HEK293 (cell line): ENCODE results near the gene GRAMD1B.

Experiments
- CTCF ChIA-PET: fragments of 350-600 bp; formaldehyde crosslinking; extraction: SDS; loops from one replicate; lab custom pipeline; 2021; ENCODE audit warnings: antibody characterized with exemption; lab: Yijun Ruan, JAX
- POLR2A ChIA-PET: fragments of 300-600 bp; formaldehyde crosslinking; extraction: SDS; loops from one replicate; lab custom pipeline; 2020; ENCODE audit warnings: antibody characterized with exemption, inconsistent platforms; lab: Yijun Ruan, JAX
- H3K27ac ChIP-seq: fragments of 200-500 bp; sonication (Bioruptor generic); 2 replicates; pipeline ENCODE4 v1.5.1; 2014; ENCODE audit warnings: low read depth, low read length, control low read depth, inconsistent platforms; ENCODE audit errors: extremely low read depth
- H3K36me3 ChIP-seq, 2 experiments: fragments of 200-500 bp in 1 of 2; sonication (Bioruptor generic) in 1 of 2; 1 replicate in 1 of 2; 2 replicates in 1 of 2; pipeline ENCODE4 v1.5.1; 2014 to 2017; ENCODE audit warnings: inconsistent platforms in 2 of 2, low read length in 2 of 2; ENCODE audit not compliant: control insufficient read depth in 2 of 2, insufficient read depth in 1 of 2
- H3K4me1 ChIP-seq: fragments of 200-500 bp; sonication (Bioruptor generic); 2 replicates; pipeline ENCODE4 v1.5.1; 2014; ENCODE audit warnings: mild to moderate bottlenecking, low read length, inconsistent platforms; ENCODE audit not compliant: control insufficient read depth, insufficient read depth
- H3K4me3 ChIP-seq: 2 replicates; pipeline ENCODE4 v1.5.1; 2011; ENCODE audit warnings: low read depth, mild to moderate bottlenecking, control low read depth, low read length, moderate library complexity
- H3K9me3 ChIP-seq: fragments of 200-500 bp; sonication (Bioruptor generic); 2 replicates; pipeline ENCODE4 v1.5.1; 2014; ENCODE audit warnings: low read depth, low read length, inconsistent platforms; ENCODE audit not compliant: control insufficient read depth, insufficient read depth
- HOXC10 ChIP-seq: sonication (generic); formaldehyde crosslinking; IDR thresholded peaks from 2 replicates; pipeline ENCODE4 v1.8.1; 2023; ENCODE audit warnings: mild to moderate bottlenecking, missing genetic modification reagents
- HOXD13 ChIP-seq: sonication (generic); formaldehyde crosslinking; IDR thresholded peaks from 2 replicates; pipeline ENCODE4 v1.8.0; 2022; ENCODE audit warnings: missing genetic modification reagents, borderline replicate concordance
- RBAK ChIP-seq: fragments of 450-650 bp; formaldehyde crosslinking; IDR thresholded peaks from 2 replicates; pipeline ENCODE4 v1.5.1; 2016; ENCODE audit warnings: missing biosample characterization, missing genetic modification characterization
- SCRT1 ChIP-seq: fragments of 450-650 bp; formaldehyde crosslinking; IDR thresholded peaks from 2 replicates; pipeline ENCODE4 v1.5.1; 2016; ENCODE audit warnings: missing biosample characterization, missing genetic modification characterization, borderline replicate concordance
- SP3 ChIP-seq: fragments of 450-650 bp; formaldehyde crosslinking; IDR thresholded peaks from 2 replicates; pipeline ENCODE4 v1.5.1; 2016; ENCODE audit warnings: missing biosample characterization, missing genetic modification characterization
- ZBTB6 ChIP-seq: fragments of 450-650 bp; formaldehyde crosslinking; IDR thresholded peaks from 2 replicates; pipeline ENCODE4 v1.5.1; 2017; ENCODE audit warnings: missing biosample characterization, missing genetic modification characterization
- ZBTB7A ChIP-seq: fragments of 450-650 bp; formaldehyde crosslinking; IDR thresholded peaks from 2 replicates; pipeline ENCODE4 v1.5.1; 2016; ENCODE audit warnings: low read depth, missing biosample characterization, missing genetic modification characterization
- ZEB2 ChIP-seq: fragments of 450-650 bp; formaldehyde crosslinking; IDR thresholded peaks from 2 replicates; pipeline ENCODE4 v1.5.1; 2016; ENCODE audit warnings: missing biosample characterization, missing genetic modification characterization
- ZNF114 ChIP-seq: fragments of 450-650 bp; formaldehyde crosslinking; IDR thresholded peaks from 2 replicates; pipeline ENCODE4 v1.5.0; 2017; ENCODE audit warnings: missing biosample characterization, missing genetic modification characterization
- ZNF157 ChIP-seq: fragments of 450-650 bp; formaldehyde crosslinking; IDR thresholded peaks from 2 replicates; pipeline ENCODE4 v1.5.1; 2016; ENCODE audit warnings: missing biosample characterization, missing genetic modification characterization
- ZNF184 ChIP-seq: fragments of 450-650 bp; IDR thresholded peaks from 2 replicates; pipeline ENCODE4 v1.5.1; 2018; ENCODE audit warnings: missing biosample characterization, mild to moderate bottlenecking, missing genetic modification characterization
- ZNF214 ChIP-seq: fragments of 450-650 bp; formaldehyde crosslinking; IDR thresholded peaks from 2 replicates; pipeline ENCODE4 v1.5.1; 2017; ENCODE audit warnings: missing biosample characterization, mild to moderate bottlenecking, missing genetic modification characterization, borderline replicate concordance
- ZNF248 ChIP-seq: fragments of 450-650 bp; formaldehyde crosslinking; IDR thresholded peaks from 2 replicates; pipeline ENCODE4 v1.5.1; 2017; ENCODE audit warnings: missing biosample characterization, missing genetic modification characterization
- ZNF311 ChIP-seq: fragments of 450-650 bp; formaldehyde crosslinking; IDR thresholded peaks from 2 replicates; pipeline ENCODE4 v1.5.1; 2017; ENCODE audit warnings: missing biosample characterization, missing genetic modification characterization, borderline replicate concordance
- ZNF544 ChIP-seq: fragments of 450-650 bp; formaldehyde crosslinking; IDR thresholded peaks from 2 replicates; pipeline ENCODE4 v1.5.0; 2017; ENCODE audit warnings: missing biosample characterization, missing genetic modification characterization
- ZNF548 ChIP-seq: fragments of 450-650 bp; formaldehyde crosslinking; IDR thresholded peaks from 2 replicates; pipeline ENCODE4 v1.5.1; 2016; ENCODE audit warnings: missing biosample characterization, missing genetic modification characterization
- ZNF560 ChIP-seq: fragments of 450-650 bp; formaldehyde crosslinking; IDR thresholded peaks from 2 replicates; pipeline ENCODE4 v1.5.1; 2017; ENCODE audit warnings: missing biosample characterization, missing genetic modification characterization, borderline replicate concordance
- ZNF624 ChIP-seq: fragments of 450-650 bp; formaldehyde crosslinking; IDR thresholded peaks from 2 replicates; pipeline ENCODE4 v1.5.1; 2017; ENCODE audit warnings: missing biosample characterization, missing genetic modification characterization
- ZNF629 ChIP-seq: fragments of 450-650 bp; formaldehyde crosslinking; IDR thresholded peaks from 2 replicates; pipeline ENCODE4 v1.5.1; 2017; ENCODE audit warnings: missing biosample characterization, missing genetic modification characterization
- ZNF660 ChIP-seq: fragments of 450-650 bp; IDR thresholded peaks from 2 replicates; pipeline ENCODE4 v1.5.1; 2018; ENCODE audit warnings: missing biosample characterization, mild to moderate bottlenecking, missing genetic modification characterization
- ZNF677 ChIP-seq: fragments of 450-650 bp; IDR thresholded peaks from 2 replicates; pipeline ENCODE4 v1.5.0; 2018; ENCODE audit warnings: missing biosample characterization, mild to moderate bottlenecking, missing genetic modification characterization, moderate library complexity
- ZNF776 ChIP-seq: fragments of 450-650 bp; formaldehyde crosslinking; IDR thresholded peaks from 2 replicates; pipeline ENCODE4 v1.5.0; 2017; ENCODE audit warnings: missing biosample characterization, missing genetic modification characterization, borderline replicate concordance
- ZNF785 ChIP-seq: fragments of 450-650 bp; formaldehyde crosslinking; IDR thresholded peaks from 2 replicates; pipeline ENCODE4 v1.5.1; 2016; ENCODE audit warnings: missing biosample characterization, missing genetic modification characterization
- ZSCAN23 ChIP-seq: fragments of 450-650 bp; formaldehyde crosslinking; IDR thresholded peaks from 2 replicates; pipeline ENCODE4 v1.5.1; 2016; ENCODE audit warnings: missing biosample characterization, missing genetic modification characterization
- ZXDB ChIP-seq: fragments of 450-650 bp; formaldehyde crosslinking; IDR thresholded peaks from 2 replicates; pipeline ENCODE4 v1.5.1; 2016; ENCODE audit warnings: missing biosample characterization, missing genetic modification characterization
- TF ChIP-seq, protein P1 (sequence below): fragments of 450-650 bp; formaldehyde crosslinking; IDR thresholded peaks from 2 replicates; pipeline ENCODE4 v1.5.1; 2016; ENCODE audit warnings: missing biosample characterization, missing genetic modification characterization
- TF ChIP-seq, protein P2 (sequence below): fragments of 450-650 bp; formaldehyde crosslinking; IDR thresholded peaks from 2 replicates; pipeline ENCODE4 v1.5.1; 2016; ENCODE audit warnings: missing biosample characterization, missing genetic modification characterization

GRAMD1B gene

DNA sequence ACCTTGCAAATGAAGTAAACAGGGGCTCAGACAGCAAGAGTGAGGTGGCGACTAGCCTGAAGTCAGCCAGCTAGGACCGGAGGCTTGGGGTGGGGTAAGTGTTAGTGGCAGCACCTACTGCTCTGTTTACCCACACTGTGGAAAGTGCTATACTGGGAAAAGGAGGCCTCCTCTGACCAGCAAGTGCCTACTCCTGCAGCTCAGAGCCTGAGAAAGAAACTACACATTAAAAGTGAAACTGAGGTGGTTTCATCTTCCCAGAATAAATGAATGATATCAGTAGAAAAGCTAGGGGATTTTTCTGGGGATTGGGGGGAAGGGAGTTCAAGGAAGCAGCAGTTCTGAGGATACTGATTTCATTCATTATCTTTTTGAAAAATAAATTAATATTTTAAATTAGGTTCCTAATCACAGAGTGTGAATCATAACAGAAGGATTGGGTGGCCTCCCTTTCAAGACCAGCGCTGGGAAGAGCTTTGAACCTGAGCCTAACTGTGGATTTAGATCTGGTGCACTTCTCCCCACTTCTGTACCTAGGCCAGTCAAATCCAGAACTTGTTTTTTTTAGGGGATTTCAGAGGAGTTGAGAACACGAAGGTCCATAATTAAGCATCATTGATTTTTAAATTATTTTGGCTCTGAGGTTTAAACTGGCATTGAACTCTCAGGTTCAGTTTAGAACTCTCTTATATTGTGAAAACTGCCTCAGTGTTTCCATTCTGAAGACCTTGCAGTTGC is 48.1 kb upstream of the GRAMD1B start:
- no peak for TF ChIP-seq ZNF785 (tag by site-specific recombination)
- TF ChIP-seq ZNF114 (tag by site-specific recombination), result no peak
- TF ChIP-seq ZNF677 (tag by site-specific recombination), result no peak
- no peak for TF ChIP-seq ZEB2 (tag by site-specific recombination)
- no peak for TF ChIP-seq ZNF184 (tag by site-specific recombination)
- TF ChIP-seq ZNF157 (tag by site-specific recombination), result no peak
- TF ChIP-seq ZNF624 (tag by site-specific recombination), result no peak
- no peak for TF ChIP-seq ZNF311 (tag by site-specific recombination)
- no peak for TF ChIP-seq SCRT1 (tag by site-specific recombination)
- TF ChIP-seq HOXC10 (CRISPR knock-in tag), result no peak
- TF ChIP-seq ZBTB6 (tag by site-specific recombination), result no peak
- TF ChIP-seq RBAK (tag by site-specific recombination), result no peak
- TF ChIP-seq, all 188 proteins: peak for 0
- Histone ChIP-seq H3K36me3 (no peaks in the 10 kb centered on the region), H3K27ac (no peak overlapping the region), H3K4me3 (no peak overlapping the region), H3K9me3 (no peaks in the 10 kb centered on the region), H3K4me1 (no peaks in the 10 kb centered on the region)
- CTCF ChIA-PET, result interaction anchor here (1.2 kb wide), 1 partner anchor 26 kb away, joined by 3 read pairs; no protein-coding TSS in a partner anchor
- POLR2A ChIA-PET, result no interaction called here

DNA sequence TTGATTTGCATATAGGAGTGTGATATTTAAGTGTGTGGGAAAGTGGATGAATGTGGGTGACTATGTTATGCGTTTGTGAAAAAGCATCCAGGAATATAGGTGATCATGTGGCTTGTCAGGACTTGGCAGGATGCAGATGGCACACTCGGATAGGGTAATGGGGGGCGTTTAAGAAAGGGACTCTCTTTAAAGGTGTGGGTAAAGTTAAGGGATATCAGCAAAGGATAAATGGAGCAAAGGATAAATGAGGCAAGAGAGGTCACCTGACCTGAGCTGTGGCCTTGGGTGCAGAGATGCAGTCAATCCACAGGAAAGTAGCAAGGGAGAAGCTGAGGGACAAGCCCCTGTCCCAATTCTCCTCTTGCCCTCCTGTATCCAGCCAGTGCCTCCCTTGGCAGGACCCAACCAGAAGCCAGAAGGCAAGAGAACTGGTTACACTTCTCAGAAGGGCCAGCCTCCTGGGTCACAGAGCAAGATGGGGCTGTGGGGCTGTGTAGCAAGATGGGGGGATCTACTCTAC is 47.5 kb upstream of the GRAMD1B start:
- CTCF ChIA-PET, result interaction anchor here (1.2 kb wide), 1 partner anchor 25 kb away, joined by 3 read pairs; no protein-coding TSS in a partner anchor
- no peaks in the 10 kb centered on the region for H3K4me1 ChIP-seq
- no peaks in the 10 kb centered on the region for H3K36me3 ChIP-seq
- no peak for TF ChIP-seq ZNF660 (tag by site-specific recombination)
- TF ChIP-seq ZNF776 (tag by site-specific recombination), result no peak
- TF ChIP-seq HOXD13 (CRISPR knock-in tag), result no peak
- TF ChIP-seq ZNF248 (tag by site-specific recombination), result no peak
- no peak for TF ChIP-seq ZNF548 (tag by site-specific recombination)
- TF ChIP-seq, protein P1, sequence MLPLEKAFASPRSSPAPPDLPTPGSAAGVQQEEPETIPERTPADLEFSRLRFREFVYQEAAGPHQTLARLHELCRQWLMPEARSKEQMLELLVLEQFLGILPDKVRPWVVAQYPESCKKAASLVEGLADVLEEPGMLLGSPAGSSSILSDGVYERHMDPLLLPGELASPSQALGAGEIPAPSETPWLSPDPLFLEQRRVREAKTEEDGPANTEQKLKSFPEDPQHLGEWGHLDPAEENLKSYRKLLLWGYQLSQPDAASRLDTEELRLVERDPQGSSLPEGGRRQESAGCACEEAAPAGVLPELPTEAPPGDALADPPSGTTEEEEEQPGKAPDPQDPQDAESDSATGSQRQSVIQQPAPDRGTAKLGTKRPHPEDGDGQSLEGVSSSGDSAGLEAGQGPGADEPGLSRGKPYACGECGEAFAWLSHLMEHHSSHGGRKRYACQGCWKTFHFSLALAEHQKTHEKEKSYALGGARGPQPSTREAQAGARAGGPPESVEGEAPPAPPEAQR (tag by site-specific recombination), result no peak
- no peak for TF ChIP-seq ZNF560 (tag by site-specific recombination)
- TF ChIP-seq ZNF214 (tag by site-specific recombination), result no peak
- no peak for TF ChIP-seq ZNF544 (tag by site-specific recombination)
- TF ChIP-seq SP3 (tag by site-specific recombination), result no peak
- no peak for TF ChIP-seq ZSCAN23 (tag by site-specific recombination)
- TF ChIP-seq ZNF629, result no peak
- TF ChIP-seq ZBTB7A (tag by site-specific recombination), result no peak
- TF ChIP-seq, protein P2, sequence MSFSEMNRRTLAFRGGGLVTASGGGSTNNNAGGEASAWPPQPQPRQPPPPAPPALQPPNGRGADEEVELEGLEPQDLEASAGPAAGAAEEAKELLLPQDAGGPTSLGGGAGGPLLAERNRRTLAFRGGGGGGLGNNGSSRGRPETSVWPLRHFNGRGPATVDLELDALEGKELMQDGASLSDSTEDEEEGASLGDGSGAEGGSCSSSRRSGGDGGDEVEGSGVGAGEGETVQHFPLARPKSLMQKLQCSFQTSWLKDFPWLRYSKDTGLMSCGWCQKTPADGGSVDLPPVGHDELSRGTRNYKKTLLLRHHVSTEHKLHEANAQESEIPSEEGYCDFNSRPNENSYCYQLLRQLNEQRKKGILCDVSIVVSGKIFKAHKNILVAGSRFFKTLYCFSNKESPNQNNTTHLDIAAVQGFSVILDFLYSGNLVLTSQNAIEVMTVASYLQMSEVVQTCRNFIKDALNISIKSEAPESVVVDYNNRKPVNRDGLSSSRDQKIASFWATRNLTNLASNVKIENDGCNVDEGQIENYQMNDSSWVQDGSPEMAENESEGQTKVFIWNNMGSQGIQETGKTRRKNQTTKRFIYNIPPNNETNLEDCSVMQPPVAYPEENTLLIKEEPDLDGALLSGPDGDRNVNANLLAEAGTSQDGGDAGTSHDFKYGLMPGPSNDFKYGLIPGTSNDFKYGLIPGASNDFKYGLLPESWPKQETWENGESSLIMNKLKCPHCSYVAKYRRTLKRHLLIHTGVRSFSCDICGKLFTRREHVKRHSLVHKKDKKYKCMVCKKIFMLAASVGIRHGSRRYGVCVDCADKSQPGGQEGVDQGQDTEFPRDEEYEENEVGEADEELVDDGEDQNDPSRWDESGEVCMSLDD (tag by site-specific recombination), result no peak
- no peak for TF ChIP-seq ZXDB
- POLR2A ChIA-PET, result no interaction called here
- H3K4me3 ChIP-seq, result no peak overlapping the region
- H3K27ac ChIP-seq, result no peak overlapping the region
- H3K9me3 ChIP-seq, result no peaks in the 10 kb centered on the region
